ENCODE measurements around the gene ITPA.

The ITPA gene

DNA sequence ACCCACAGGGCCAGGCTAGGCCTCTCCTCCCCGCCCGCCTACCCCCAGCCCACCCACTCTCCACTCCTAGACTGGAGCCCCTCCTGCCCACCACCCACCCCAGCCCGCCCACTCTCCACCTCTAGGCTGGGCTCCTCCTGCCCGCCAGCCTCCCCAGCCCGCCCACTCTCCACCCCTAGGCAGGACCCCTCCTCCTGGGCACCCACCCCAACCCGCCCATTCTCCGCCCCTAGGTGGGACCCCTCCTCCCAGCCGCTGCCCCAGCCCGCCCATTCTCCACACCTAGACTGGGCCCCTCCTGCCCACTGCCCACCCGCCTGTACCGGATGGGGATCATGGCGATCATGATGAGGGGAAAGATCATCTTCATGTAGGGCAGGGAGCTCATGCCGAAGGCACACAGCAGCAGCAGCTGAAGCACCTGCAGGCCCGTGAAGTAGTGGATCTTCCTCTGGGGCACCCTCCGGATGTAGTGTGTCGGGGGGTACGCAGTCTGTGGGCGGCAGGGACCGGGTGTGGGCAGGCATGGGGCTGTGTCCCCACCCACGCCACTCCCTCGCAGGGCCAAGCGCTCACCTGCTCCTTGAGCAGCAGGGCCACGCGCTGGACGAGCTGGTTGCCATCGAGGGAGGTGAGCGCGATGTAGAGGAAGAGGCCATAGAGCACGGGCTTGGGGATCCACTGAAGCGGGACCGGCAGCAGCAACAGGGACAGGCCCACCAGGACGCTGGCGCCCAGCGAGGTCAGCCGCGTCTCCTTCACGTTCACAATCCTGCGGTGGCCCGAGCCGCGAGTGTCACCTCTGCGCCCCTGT, 18.8 kb downstream of the ITPA start:
- no peak for DNase-seq (ENCODE audit: low read depth)

DNA sequence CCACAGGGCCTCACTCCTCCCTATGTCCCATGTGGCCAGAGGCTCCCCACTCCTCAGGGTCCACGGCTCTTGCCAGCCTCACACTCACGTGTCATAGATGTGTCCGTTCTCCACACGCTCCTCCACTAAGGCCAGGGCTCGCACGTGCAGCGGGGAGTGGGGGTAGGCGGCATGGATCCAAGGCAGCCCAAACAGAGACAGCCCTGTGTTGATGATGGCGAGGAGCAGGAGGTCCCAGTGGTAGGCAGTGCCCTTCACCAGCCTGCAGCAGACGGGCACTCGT, 19.4 kb downstream of the ITPA start:
- no peak for DNase-seq (ENCODE audit: low read depth)

DNA sequence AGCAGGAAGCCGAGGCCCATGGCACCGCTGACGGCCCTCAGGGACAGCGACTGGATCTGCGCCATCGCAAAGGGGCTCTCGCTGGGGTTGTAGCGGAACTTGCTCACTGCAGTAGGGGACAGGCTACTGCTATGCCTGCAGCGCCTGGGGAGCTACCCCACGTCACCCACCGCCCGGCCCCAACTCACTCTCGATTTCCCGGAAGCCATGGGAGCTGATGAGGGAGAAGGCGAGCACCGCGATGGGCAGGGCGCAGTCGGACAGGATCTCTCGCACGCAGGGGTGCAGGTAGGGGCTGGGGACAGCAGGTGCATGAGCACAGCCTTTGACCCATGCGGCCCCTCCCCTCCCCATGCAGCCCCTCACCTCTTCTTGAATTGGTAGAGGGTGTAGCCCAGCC, 19.9 kb downstream of the ITPA start:
- DNase-seq (ENCODE audit: low read depth) = no peak

DNA sequence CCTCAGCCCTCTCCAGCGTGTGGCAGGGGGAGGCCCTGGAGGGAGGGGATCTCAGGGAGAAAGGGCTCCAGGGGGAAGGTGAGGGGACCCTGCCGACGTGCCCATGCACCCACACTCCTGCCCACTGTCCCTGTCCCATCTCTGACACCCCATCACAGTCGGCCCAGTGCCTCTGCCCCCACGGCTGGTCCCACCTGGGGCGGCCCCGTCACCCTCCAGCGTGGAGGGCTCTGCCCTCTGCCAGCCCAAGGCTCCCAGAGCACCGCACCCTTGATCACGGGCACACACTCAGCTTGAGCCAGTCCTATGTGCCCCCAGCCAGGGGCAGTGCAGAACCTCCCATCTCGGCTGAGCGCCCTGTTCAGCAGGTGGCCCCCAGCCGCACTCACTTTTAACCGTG, 20.5 kb downstream of the ITPA start:
- DNase-seq (ENCODE audit: low read depth) = no peak

DNA sequence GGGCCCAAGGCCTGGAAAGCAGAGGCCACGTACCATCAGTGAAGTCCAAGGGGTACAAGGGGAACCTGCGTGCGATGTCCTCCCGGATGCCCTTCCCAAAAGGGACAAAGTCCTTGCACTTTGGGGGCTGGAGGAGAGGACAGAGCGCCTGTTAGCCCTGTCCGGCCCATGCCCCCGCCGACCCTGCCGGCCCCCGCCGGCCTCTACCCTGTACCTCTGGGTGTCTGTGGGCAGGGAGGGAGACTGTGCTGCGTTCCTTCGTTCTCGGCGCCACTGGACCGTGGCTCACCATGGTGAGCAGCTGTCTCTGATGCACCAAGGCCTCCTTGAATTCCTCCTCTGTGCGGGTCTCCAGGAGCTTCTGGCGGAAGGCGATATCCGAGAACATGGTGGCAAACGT, 21.8 kb downstream of the ITPA start:
- DNase-seq (ENCODE audit: low read depth) = no peak

DNA sequence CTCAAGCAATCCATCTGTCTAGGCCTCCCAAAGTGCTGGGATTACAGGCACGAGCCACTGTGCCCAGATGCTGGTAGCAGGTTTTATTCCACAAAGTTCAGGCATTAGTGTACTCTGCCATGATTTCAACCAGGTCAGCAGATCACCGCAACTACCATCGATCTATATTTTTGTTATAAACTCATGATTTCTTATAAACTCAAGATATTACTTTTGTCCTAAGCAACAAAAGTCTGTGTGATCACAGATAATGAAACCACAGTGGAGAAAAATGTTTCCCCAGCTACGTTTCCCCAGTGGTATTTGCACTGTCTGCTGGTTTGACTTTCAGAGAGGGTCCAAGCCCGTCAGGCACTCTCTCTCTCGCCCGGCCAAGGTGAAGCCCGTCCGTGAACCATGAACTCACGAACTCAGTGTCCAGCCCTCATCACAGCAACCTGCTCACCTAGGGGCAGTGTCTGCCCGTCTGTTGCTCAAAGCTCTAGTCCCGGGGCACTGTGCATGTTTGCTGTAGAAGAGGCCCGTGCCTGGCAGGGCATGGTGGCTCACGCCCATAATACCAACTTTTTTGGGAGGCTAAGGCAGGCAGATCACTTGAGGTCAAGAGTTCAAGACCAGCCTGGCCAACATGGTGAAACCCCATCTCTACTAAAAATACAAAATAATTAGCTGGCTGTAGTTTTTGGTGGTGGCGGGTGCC, 22.7 kb downstream of the ITPA start:
- no peak for DNase-seq (ENCODE audit: low read depth)

DNA sequence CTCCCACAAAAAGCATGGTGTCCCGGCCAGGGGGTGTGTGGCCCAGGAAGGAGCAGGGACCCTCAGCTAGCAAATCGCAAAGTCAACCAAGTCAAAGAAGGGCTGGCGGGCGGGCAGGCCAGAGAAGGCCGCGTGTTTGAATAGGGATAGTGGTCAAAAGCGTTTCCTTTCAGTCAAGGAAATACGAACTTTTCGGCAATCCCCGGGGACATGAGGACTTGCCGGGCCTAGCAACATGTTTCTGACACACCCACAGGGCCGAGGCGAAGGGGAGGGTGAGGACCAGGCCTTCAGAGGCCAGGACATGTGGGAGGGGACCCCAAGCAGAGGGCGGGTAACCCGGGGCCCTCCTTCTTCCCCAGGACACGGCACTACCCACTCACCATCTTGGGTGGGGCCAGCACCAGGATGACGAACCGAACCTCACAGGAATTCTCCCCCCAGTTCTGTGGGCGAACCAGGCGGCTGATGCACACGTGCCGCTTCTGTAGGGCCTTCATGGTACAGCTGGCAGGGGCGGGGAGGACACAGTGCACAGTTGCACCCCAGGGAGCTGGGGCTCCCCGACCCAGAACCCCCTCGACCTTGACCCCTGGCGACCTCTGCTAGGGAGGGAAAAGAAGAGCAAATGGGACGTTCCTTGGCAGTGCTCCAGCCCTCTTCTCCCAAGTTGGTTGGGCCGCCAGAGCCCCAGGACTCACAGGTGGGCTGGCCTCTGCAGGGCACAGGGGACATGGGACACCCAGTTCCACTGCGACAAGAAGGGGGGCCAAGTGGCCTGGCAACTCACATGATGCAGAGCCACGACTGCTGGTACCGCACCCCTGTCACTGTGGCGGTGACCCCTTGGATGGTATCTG, 24.1 kb downstream of the ITPA start:
- no peak for DNase-seq (ENCODE audit: low read depth)

DNA sequence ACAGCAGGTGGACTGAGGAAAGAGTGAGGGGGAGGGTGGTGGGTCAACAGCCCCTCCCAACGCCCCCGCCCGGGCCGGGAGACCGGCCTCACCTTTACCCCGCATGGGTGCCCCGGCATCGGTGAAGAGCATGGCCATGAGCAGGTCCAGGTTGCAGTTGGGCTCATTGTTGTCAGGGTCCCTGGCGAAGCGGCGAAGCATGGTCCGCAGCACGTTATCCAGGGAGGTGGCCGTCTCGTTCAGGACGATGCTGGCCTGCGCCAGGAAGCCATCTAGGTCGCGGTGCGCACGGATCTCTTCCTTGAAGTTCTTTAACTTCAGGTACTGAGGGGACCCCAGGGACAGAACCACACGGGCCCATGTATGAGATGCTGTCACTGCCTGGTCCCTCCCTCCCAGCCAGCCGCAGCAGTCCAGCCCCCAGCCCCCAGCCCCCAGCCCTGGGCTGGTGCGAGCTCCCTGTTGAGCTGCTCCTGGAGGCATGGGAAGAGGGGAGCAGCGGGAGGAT, 24.7 kb downstream of the ITPA start:
- DNase-seq (ENCODE audit: low read depth) = no peak

DNA sequence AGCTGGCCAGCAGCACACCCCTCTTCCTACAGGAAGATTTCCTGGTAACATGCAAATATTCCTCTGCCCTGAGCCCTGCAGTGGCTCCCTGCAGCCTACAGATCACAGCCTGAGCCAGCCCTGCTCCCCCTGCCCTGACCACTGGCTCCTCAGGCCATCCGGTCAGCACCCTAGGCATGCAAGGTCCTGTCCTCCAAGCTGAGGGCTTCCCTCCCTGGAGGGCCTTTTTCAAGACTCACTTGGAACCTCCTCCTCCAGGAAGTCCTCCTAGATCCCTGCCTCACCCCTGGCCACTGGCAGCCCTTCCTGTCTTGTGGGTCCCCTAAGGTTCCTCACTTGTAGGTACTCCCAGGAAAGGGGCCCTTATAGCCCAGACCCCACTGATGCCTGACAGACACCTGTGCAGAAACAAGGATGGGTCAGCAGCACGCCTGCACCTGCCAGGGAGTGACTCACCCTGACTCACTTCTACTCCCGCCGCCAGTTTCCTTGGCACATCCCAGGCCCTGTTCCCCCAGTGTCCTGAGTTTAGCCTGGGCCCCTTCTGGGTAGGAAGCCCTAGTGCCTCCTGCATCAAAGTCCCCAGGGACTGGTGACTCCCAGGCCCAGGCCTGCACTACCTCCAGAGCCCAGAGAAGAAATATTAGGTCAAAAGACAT, 26.5 kb downstream of the ITPA start:
- no peak for DNase-seq (ENCODE audit: low read depth)

DNA sequence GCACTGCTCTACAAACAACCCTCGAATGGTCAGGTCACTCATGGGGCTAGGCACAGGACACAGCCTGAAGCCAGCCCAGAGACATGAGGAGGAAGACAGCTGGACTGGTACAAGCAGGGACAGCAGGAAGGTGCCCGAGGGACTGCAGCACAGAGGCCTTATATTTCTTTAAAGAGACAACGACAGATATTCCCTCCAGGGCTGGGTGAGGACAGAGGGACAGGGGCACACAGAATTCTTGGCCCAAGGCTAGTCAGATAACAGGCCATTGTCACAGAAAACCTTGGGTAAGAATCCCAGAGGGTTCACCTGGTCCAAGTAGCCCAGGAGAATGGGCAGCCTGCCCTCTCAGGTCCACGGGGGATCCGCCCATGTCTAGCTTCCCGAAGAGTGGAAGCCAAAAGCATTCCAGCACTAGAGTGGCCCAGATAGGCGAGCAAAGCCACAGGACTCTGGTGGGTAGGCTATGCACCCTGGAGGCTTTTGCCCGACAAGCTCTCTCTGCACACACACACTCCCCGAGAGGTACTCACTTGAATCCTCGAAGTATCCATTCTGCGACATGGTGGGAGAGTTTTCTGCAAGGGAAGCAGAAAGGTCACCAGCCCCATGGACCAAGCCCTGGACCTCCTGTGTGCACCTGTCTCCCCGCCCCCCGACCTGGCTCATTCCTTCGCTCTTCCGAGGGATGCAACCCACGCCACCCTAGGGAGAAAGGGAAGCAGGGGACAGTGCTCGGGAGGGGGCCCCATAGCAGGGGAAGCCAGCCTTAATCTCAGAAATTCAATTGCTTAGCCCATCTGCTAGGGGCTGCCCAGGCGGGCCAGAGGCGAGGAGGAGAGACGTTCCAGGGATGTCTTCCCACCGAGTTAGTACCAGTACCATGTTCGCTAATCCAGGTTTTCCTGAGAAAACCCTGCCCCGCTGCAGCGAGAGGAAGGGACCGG, 28.0 kb downstream of the ITPA start:
- DNase-seq (ENCODE audit: low read depth) = no peak

DNA sequence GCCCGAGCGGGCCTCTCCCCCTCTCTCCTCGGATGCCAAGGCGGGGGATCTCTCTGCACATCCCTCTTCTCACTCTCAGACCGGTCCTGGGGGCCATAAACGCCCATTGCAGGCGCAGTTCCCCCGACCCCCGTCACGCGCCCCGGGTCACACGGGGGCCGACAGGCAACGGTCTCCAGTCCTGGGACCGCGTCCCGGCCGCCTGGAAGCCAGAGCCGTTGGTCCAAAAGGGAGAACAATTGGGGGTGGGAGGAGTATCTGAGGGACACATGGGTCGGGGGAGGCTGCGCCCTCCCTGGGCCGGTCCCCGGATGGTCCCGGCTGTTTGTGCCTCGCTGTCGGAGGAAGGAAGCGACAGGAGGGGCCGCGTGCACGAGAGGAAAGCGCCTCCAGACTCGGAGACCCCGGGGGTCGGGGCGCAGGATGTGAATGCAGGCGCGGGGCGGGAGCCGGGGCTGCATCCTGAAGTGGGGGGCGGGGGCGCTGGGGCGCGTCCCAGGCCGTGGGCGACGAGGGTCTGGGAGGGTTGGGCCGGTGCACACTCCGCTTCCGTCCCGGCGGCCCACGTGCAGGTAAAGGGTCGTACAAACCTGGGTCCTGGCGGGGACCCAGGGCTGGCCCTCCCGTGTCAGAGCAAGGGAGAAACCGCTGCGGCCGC, 28.8 kb downstream of the ITPA start:
- DNase-seq (ENCODE audit: low read depth) = no peak

DNA sequence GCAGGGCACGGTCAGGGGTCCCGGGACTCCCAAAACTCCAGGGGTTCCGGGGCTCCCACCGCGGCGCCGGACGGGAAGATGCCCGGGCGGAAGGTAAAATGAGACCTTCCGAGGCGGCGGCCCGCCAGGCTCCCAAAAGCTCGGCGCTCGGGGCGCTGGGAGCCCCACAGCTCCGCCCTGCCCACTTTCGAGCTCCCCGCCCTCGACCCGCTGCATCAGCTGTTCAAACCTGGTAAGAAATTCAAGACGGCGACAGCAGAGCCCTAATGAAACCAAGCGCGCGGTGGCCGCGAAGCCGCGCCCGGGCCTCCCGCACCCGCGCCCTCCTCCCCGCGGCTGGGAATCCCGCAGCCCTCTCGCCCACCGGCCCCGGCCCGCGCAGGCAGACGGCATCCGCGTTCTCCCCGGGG, 29.3 kb downstream of the ITPA start:
- no peak for DNase-seq (ENCODE audit: low read depth)

DNA sequence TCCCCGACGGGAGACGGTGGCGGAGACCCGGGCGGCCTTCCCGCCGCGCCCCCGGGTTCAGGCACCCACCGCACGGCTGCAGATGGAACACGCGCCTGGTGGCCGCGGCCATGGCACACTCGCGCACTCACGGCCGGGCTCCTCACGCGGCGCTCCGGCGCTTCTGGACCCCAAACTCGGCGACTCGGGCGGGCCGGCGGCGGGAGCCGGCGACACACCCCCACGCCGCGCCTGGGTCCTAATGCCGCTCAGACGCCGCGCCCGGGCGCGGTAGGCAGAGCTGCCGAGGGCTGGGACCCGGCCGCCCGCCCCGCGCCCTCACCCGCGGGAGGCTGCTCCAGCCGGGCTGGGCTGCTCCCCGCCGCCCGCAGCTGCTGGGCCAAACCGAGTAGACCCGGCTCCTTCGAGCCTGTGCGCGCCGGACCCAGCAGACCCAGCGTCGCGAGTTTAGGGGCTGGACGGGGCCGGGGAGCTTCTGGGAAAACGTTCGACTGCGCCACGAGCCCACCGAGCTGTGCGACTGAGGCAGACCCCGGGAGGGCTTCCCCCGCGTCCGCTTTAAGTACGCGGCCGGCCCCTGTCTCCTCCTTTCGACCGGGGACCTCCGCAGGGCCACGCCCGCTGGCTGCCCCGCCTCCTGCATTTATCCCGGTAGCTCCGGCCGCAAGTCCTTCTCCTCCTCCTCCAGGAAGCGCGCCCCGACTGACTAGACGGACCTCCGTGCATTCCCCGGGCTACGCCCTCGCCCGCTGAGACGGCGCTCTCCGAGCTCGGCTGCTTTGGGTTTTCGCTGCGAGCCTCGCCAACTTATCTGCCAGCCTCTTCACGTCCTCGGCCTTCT, 29.9 kb downstream of the ITPA start, which contains the start of gene SLC4A11:
Gene SLC4A11, minus strand, starts transcription at position 165 of the 841 bp plus-strand sequence. Its CDS starts 53 bp downstream, at position 112.
- DNase-seq (ENCODE audit: low read depth) = peak; percentile 55

DNA sequence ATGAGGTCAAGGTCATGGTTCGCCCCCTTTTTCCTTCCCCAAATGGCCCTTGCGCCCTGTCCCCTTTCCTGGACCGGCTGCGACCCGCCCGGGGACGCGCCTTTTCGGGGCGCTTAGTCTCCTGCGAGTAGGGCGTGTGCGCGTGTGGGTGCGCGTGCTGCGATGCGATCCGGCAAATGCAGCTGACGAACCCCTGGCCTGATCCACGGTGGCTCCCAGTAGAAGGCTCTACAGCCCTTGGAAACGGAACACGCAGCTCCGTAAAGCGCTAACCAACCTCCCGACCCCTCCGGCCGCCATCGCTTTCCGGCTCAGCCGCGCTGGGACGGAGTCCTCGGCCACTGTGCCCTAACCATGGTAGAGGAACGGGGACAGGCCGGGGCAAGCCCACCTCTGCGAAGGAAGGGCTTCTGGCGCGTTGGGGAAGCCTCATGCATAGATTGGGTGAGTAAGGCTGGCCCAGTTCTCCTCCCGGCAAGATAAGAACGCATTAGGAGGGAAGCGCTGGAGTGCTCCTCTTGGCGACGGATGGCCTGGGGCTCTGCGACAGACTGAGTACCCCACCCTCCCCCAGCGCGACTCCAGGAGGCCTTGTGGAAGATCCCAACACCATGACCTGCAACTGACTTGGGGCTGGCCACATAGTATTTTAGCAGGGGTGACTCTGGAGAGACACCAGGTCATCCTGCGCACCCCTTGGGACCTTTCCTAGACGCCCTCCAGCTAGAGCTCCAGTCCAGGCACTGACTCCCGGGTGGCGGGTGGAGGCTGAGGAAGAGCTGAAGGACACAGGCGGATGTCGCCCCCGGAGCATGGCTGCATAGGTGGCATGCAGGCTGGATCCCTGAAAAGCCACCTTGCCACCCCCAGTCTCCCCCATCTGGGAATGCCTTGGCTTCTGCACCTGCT, 30.8 kb downstream of the ITPA start:
- no peak for DNase-seq (ENCODE audit: low read depth)

DNA sequence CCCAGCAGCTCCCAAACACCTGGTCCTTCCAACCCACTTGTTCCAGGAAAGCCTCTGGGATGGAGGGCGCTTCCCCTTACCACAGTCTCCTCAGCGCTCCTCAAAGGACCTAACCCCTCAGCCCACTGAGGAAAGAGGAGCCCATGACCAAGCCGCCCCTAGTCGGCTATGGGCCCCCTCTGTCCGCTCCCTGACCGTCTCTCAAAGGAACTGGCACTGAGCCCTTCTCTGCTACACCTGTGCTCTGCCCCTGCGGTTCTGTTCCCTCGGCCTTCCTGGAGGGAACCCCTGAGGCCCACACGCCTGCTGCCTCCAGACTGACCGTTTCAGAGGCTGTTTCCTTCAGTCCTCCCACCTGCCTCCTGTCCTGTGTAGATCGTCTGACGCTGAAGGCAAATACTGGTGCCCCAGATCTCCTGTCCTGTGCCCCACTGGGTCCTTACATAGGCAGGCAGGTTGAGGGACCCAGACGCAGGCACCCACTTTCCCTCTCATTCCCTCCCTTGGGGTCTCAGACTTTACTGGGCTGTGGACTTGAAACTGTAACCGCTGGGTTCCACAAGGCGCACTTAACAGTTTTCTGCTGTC, 31.6 kb downstream of the ITPA start:
- no peak for DNase-seq (ENCODE audit: low read depth)

DNA sequence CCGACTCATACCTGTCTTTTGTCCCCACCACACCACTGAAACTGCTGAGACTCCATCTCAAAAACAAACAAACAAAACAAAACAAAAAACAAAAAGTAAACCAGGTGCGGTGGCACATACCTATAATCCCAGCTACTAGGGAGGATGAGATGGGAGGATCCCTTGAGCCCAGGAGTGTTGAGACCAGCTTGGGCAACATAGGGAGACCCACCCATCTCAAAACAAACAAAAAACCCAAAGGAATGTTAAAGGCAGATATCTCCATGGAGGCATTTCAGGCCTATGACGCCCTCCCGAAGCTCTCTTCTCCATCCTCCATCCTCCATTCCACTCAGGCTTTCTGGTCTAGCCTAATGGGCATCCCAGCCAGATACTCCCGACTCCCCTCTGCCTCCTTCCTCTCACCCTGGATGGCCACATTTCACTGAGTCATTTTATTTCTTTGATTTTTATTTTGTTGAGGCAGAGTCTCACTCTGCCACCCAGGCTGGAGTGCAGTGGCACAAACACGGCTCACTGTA, 32.9 kb downstream of the ITPA start:
- no peak for DNase-seq (ENCODE audit: low read depth)

DNA sequence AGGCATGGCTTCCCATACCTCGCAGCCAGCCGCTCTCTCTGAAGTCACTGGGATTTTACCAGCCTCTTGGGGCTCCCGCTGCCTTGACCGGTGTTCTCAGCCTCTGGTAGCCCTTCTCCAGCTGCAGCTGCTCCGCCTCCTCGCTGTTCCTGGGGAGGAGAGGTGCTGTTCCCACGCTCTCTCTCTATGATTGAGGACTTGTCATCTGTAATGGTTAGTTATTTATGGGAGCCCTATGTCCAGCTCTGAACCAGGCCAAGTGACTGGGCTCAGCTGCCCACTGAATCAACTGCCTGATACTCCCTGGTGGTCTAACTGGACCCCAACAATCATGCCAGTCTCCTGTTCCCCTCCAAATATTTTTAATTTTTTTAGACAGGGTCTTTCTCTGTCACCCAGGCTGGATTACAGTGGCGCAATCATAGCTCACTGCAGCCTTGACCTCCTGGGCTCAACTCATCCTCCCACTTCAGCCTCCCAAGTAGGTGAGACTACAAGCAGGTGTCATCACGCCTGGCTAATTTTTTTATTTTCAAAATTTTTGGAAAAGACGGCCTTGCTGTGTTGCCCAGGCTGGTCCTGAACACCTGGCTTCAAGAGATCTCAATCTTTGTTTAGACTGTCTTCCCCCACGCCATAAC, 34.5 kb downstream of the ITPA start:
- no peak for DNase-seq (ENCODE audit: low read depth)
